ENCODE results near the gene FUT1.

DNA sequence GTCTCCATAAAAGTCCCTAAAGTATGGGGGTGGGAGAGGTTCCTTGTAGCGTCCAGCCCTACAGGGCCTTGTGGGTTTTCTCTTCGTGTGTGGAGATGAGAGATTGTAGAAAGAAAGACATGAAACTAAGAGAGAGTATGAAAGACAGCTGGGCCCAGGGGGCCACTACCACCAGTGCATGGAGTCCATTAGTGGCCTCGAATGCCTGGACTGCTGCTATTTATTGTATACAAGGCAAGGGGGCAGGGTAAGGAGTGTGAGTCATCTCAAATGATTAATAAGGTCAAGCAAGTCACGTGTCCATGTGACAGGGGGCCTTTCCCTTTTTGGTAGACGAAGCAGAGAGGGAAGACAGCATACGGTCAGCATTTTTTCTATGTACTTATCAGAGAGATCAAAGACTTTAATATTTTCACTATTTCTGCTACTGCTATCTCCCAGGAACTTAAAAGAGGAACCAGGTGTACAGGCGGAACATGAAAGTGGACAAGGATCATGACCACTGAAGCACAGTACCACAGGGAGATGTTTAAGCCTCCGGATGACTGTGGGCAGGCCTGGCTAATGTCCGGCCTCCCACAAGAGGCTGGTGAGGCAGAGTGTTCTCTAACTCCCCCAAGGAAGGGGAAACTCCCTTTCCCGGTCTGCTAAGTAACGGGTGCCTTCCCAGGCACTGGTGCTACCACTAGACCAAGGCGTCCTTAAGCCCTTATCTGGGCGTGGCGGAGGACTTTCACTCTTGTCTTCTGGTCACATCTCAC, 28.4 kb upstream of the FUT1 start:
- TF ChIP-seq, protein P1, sequence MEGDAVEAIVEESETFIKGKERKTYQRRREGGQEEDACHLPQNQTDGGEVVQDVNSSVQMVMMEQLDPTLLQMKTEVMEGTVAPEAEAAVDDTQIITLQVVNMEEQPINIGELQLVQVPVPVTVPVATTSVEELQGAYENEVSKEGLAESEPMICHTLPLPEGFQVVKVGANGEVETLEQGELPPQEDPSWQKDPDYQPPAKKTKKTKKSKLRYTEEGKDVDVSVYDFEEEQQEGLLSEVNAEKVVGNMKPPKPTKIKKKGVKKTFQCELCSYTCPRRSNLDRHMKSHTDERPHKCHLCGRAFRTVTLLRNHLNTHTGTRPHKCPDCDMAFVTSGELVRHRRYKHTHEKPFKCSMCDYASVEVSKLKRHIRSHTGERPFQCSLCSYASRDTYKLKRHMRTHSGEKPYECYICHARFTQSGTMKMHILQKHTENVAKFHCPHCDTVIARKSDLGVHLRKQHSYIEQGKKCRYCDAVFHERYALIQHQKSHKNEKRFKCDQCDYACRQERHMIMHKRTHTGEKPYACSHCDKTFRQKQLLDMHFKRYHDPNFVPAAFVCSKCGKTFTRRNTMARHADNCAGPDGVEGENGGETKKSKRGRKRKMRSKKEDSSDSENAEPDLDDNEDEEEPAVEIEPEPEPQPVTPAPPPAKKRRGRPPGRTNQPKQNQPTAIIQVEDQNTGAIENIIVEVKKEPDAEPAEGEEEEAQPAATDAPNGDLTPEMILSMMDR (optimal IDR thresholded peaks at IDR 0.05 in 1 of 3, IDR thresholded peaks at IDR 0.05 in 1 of 3, conservative IDR thresholded peaks at IDR 0.05 in 1 of 3; ENCODE audit: extremely low read depth in 1 of 3, insufficient read depth in 2 of 3, low read length in 3 of 3): no peak
- TF ChIP-seq EZH2 (IDR thresholded peaks at IDR 0.05; ENCODE audit: low read length): no peak
